PFSK-1 (cell line): ENCODE results near the gene BICDL1.

Experiments
- POLR2AphosphoS5 ChIP-seq: IDR thresholded peaks from 2 replicates; pipeline ENCODE4 v1.6.1; 2012; ENCODE audit warnings: low read depth, mild to moderate bottlenecking, control low read depth, low read length, moderate library complexity
- REST ChIP-seq, 2 experiments: IDR thresholded peaks; 2 replicates each; pipeline versions ENCODE4 v1.6.1 to v1.8.0; 2011 to 2012; ENCODE audit warnings: low read depth in 2 of 2, low read length in 2 of 2, control low read depth in 1 of 2, inconsistent platforms in 1 of 2, mild to moderate bottlenecking in 1 of 2, moderate library complexity in 1 of 2; ENCODE audit not compliant: insufficient read depth in 1 of 2

- no peak for TF ChIP-seq REST (IDR thresholded peaks at IDR 0.05; ENCODE audit: insufficient read depth in 1 of 2, low read depth in 2 of 2, low read length in 2 of 2)
- TF ChIP-seq POLR2AphosphoS5 = no peak
These were observed 112.1 kb downstream of the BICDL1 start for GRCh38 chr12:120101182-120101581.
